H1 (cell line): ENCODE results near the gene SNRNP40. TPM values are rescaled to one million over a fixed set of nuclear protein-coding genes. Genes with fewer than 3 reads are reported as not detected.

Experiments
- CTCF ChIA-PET: fragments of 300-600 bp; sonication (Branson Sonifier 250); formaldehyde crosslinking; loops from one replicate; lab custom pipeline; 2021; ENCODE audit not compliant: partially characterized antibody; lab: Charles Lee
- POLR2A ChIA-PET: fragments of 300-600 bp; sonication (Branson Sonifier 250); formaldehyde crosslinking; loops from one replicate; lab custom pipeline; 2021; ENCODE audit warnings: inconsistent platforms; ENCODE audit not compliant: partially characterized antibody; lab: Charles Lee
- DNase-seq, 2 experiments: peaks; one replicate each; pipeline versions ENCODE4 v3.0.0 to v3.0.0-alpha.2; 2010 to 2022; ENCODE audit warnings: low spot score in 2 of 2, low read depth in 1 of 2, mixed read lengths in 1 of 2
- FAIRE-seq: peaks from 2 replicates; lab custom pipeline; 2011; peaks lifted over from hg19 to GRCh38; lab: Jason Lieb, UNC
- H2AFZ ChIP-seq: 2 replicates; pipeline ENCODE4 v1.8.1; 2012; ENCODE audit warnings: low read length, inconsistent platforms
- H2AK5ac ChIP-seq: 2 replicates; pipeline ENCODE4 v1.6.1; 2013; ENCODE audit warnings: low read depth, low read length
- H2BK120ac ChIP-seq: replicated peaks from 2 replicates; pipeline ENCODE3; 2013; ENCODE audit warnings: low read depth, low read length, inconsistent platforms
- H2BK12ac ChIP-seq: 2 replicates; pipeline ENCODE4 v1.6.1; 2013; ENCODE audit warnings: low read depth, low read length
- H2BK15ac ChIP-seq: 2 replicates; pipeline ENCODE4 v1.6.1; 2013; ENCODE audit warnings: low read length
- H2BK20ac ChIP-seq: 2 replicates; pipeline ENCODE4 v1.6.1; 2013; ENCODE audit warnings: low read length
- H2BK5ac ChIP-seq: 2 replicates; pipeline ENCODE4 v1.6.1; 2013; ENCODE audit warnings: low read depth, low read length
- H3K14ac ChIP-seq: 2 replicates; pipeline ENCODE4 v1.6.1; 2013; ENCODE audit warnings: inconsistent platforms; ENCODE audit not compliant: insufficient read length
- H3K18ac ChIP-seq: 2 replicates; pipeline ENCODE4 v1.6.1; 2013; ENCODE audit warnings: low read length; ENCODE audit errors: extremely low read depth
- H3K23ac ChIP-seq: 2 replicates; pipeline ENCODE4 v1.6.1; 2013; ENCODE audit warnings: inconsistent platforms; ENCODE audit not compliant: insufficient read length
- H3K23me2 ChIP-seq: 2 replicates; pipeline ENCODE4 v1.6.1; 2013; ENCODE audit warnings: low read depth, low read length
- H3K27ac ChIP-seq: 2 replicates; pipeline ENCODE4 v1.6.1; 2011; ENCODE audit warnings: low read depth, low read length, inconsistent platforms
- H3K27me3 ChIP-seq, 4 experiments: replicated peaks in 1 of 4; 1 replicate in 1 of 4; 2 replicates in 3 of 4; pipeline versions ENCODE4 v1.6.1 to v1.8.1; 2011 to 2013; ENCODE audit warnings: low read length in 3 of 4, mild to moderate bottlenecking in 3 of 4, inconsistent platforms in 2 of 4, mixed read lengths in 2 of 4, moderate library complexity in 1 of 4; ENCODE audit not compliant: control insufficient read depth in 3 of 4, insufficient read depth in 3 of 4; ENCODE audit errors: extremely low read depth in 1 of 4
- H3K36me3 ChIP-seq, 4 experiments: 2 replicates each; pipeline versions ENCODE4 v1.6.1 to v1.8.1; 2011 to 2013; ENCODE audit warnings: mild to moderate bottlenecking in 4 of 4, low read length in 3 of 4, moderate library complexity in 2 of 4, control low read depth in 1 of 4, inconsistent platforms in 1 of 4; ENCODE audit not compliant: insufficient read depth in 4 of 4, control insufficient read depth in 2 of 4
- H3K4ac ChIP-seq: replicated peaks from 2 replicates; pipeline ENCODE3; 2013; ENCODE audit warnings: low read length, low read depth, mixed read lengths, inconsistent platforms; ENCODE audit not compliant: insufficient read length
- H3K4me1 ChIP-seq, 4 experiments: replicated peaks in 1 of 4; 1 replicate in 1 of 4; 2 replicates in 3 of 4; pipeline versions ENCODE4 v1.6.1 to v1.8.1; 2011 to 2013; ENCODE audit warnings: low read length in 3 of 4, inconsistent platforms in 2 of 4, mixed read lengths in 1 of 4; ENCODE audit not compliant: insufficient read depth in 4 of 4, control insufficient read depth in 3 of 4
- H3K4me2 ChIP-seq, 2 experiments: 2 replicates each; pipeline versions ENCODE4 v1.6.1 to v1.8.1; 2011 to 2013; ENCODE audit warnings: low read depth in 2 of 2, low read length in 2 of 2, control low read depth in 1 of 2, inconsistent platforms in 1 of 2, mild to moderate bottlenecking in 1 of 2; ENCODE audit not compliant: insufficient read depth in 1 of 2
- H3K4me3 ChIP-seq, 4 experiments: fragments of 200-600, 300-600 bp in 1 of 4; sonication (generic), shearing (Covaris generic), sonication (Bioruptor Twin) in 1 of 4; 2 replicates each; pipeline versions ENCODE4 v1.5.1 to v1.8.1; 2011 to 2016; ENCODE audit warnings: low read length in 4 of 4, low read depth in 3 of 4, control low read depth in 2 of 4, inconsistent platforms in 2 of 4, mild to moderate bottlenecking in 2 of 4, mixed read lengths in 1 of 4, moderate library complexity in 1 of 4; ENCODE audit not compliant: insufficient read depth in 2 of 4; ENCODE audit errors: extremely low read depth in 1 of 4
- H3K56ac ChIP-seq: replicated peaks from 2 replicates; pipeline ENCODE3; 2013; ENCODE audit warnings: low read depth, mild to moderate bottlenecking, mixed read lengths, low read length, inconsistent platforms; ENCODE audit not compliant: insufficient read length
- H3K79me1 ChIP-seq: 2 replicates; pipeline ENCODE4 v1.6.1; 2013; ENCODE audit warnings: low read depth, low read length, control low read depth
- H3K79me2 ChIP-seq, 2 experiments: 2 replicates each; pipeline versions ENCODE4 v1.6.1 to v1.8.1; 2012 to 2013; ENCODE audit warnings: low read length in 2 of 2, mild to moderate bottlenecking in 2 of 2, inconsistent platforms in 1 of 2; ENCODE audit not compliant: insufficient read depth in 2 of 2, control insufficient read depth in 1 of 2
- H3K9ac ChIP-seq, 4 experiments: replicated peaks in 1 of 4; 1 replicate in 1 of 4; 2 replicates in 3 of 4; pipeline versions ENCODE4 v1.6.1 to v1.8.1; 2011 to 2013; ENCODE audit warnings: low read depth in 3 of 4, low read length in 3 of 4, control low read depth in 2 of 4, mild to moderate bottlenecking in 2 of 4, moderate library complexity in 2 of 4, inconsistent platforms in 1 of 4; ENCODE audit errors: extremely low read depth in 1 of 4
- H3K9me3 ChIP-seq, 2 experiments: 2 replicates each; pipeline versions ENCODE4 v1.6.1 to v1.8.1; 2012 to 2013; ENCODE audit warnings: mild to moderate bottlenecking in 2 of 2, moderate library complexity in 2 of 2, control low read depth in 1 of 2, inconsistent platforms in 1 of 2, low read depth in 1 of 2, low read length in 1 of 2, mixed read lengths in 1 of 2; ENCODE audit not compliant: insufficient read depth in 2 of 2
- H4K20me1 ChIP-seq, 2 experiments: replicated peaks in 1 of 2; 2 replicates each; pipeline versions ENCODE3 to v1.8.1; 2011 to 2013; ENCODE audit warnings: inconsistent platforms in 2 of 2, low read length in 2 of 2, mild to moderate bottlenecking in 1 of 2; ENCODE audit not compliant: insufficient read depth in 2 of 2, control insufficient read depth in 1 of 2
- H4K5ac ChIP-seq: 2 replicates; pipeline ENCODE4 v1.6.1; 2013; ENCODE audit warnings: low read length, low read depth, mixed read lengths, inconsistent platforms; ENCODE audit not compliant: insufficient read length
- H4K8ac ChIP-seq: 2 replicates; pipeline ENCODE4 v1.8.0; 2013; ENCODE audit warnings: mild to moderate bottlenecking, moderate library complexity, low read length, inconsistent platforms; ENCODE audit not compliant: insufficient read depth; ENCODE audit errors: extremely low read depth
- H4K91ac ChIP-seq: replicated peaks from 2 replicates; pipeline ENCODE3; 2013; ENCODE audit warnings: low read length, mixed read lengths, inconsistent platforms; ENCODE audit not compliant: insufficient read length
- CHD2 ChIP-seq: IDR thresholded peaks from 2 replicates; pipeline ENCODE4 v1.6.1; 2012; ENCODE audit warnings: low read length, improper control_type of control experiment
- NANOG ChIP-seq: IDR thresholded peaks from 2 replicates; pipeline ENCODE4 v1.6.1; 2011; ENCODE audit warnings: low read length, low read depth, mild to moderate bottlenecking, inconsistent platforms; ENCODE audit not compliant: insufficient read depth, poor library complexity, severe bottlenecking
- POLR2AphosphoS5 ChIP-seq: IDR thresholded peaks from 2 replicates; pipeline ENCODE4 v1.6.1; 2011; ENCODE audit warnings: low read depth, low read length
- SIRT6 ChIP-seq: IDR thresholded peaks from one replicate; pipeline ENCODE4 v1.7.1; 2012; ENCODE audit warnings: low read length, inconsistent platforms
- WGBS, 2 experiments: shearing (Covaris generic) in 1 of 2; methylation state at CpG; one replicate each; pipeline versions ENCODE4 v1.1.6 to v1.1.7; 2013 to 2015; ENCODE audit warnings: low lambda C conversion rate in 2 of 2, mixed read lengths in 2 of 2, inconsistent platforms in 1 of 2, low coverage in 1 of 2, missing lambda C conversion rate in 1 of 2; ENCODE audit not compliant: insufficient replicate concordance in 2 of 2, insufficient coverage in 1 of 2, insufficient read length in 1 of 2; ENCODE audit errors: extremely low coverage in 1 of 2, missing lambda C conversion rate in 1 of 2; 5-methylcytosine and 5-hydroxymethylcytosine counted together
- polyA plus RNA-seq, 7 experiments: library from polyadenylated mRNA; depleted of rRNA in 3 of 7; stranded (reverse) in 5 of 7; unstranded in 2 of 7; fragments of >200 nt in 5 of 7; fragments of 200-250 nt in 2 of 7; gene quantifications; 1 replicate in 5 of 7; 2 replicates in 1 of 7; 4 replicates in 1 of 7; pipeline versions ENCODE4 v1.2.1 to v1.2.3, GENCODE V29; 2011 to 2013; ENCODE audit warnings: missing spikeins in 2 of 7, mixed read lengths in 2 of 7
- total RNA-seq: library from RNA; stranded (reverse); fragmentation: NEBNext Ultra II Directional; extraction: Animal tissue kit (Norgen Biotek cat#: 25700); gene quantifications from 2 replicates; pipeline ENCODE4 v1.2.1, GENCODE V29; 2021
- TF ChIP-seq, protein P1 (sequence below): IDR thresholded peaks from 2 replicates; pipeline ENCODE4 v1.6.1; 2011; ENCODE audit warnings: low read length, improper control_type of control experiment

SNRNP40 gene
- total and polyA plus RNA-seq, 2 of the 8 experiments (the other 6 are each of a cell fraction or from before 2014, with no cell fraction given): 97.4 to 113 TPM

DNA sequence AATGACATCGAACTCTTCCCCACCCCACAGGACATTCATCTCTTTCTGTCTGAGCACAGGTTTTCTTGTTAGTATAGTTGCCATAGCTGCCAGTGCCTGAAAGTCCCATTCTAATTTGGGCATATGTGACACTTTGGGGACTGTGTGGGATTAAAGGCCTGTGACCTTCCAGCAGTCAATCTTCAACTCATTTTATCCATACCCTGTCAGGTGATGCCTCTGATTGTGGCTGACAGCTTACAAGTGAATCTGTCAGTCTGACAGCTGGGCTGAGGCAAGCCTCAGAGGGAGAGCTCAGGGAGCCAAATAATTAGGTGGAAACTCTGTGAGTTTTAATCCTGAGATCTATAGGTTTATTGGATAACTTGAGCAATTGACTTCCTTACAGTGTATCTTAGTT, 29.9 kb upstream of the SNRNP40 start:
- no peak overlapping the region for H2AFZ ChIP-seq
- POLR2A ChIA-PET: interaction anchor here (1.0 kb wide), 1 partner anchor 30 kb away, joined by 4 read pairs; the partner anchor contains the start of genes SNRNP40 and ZCCHC17
- no peak overlapping the region for H2BK20ac ChIP-seq
- no peak overlapping the region for H3K4ac ChIP-seq
- H3K79me2 ChIP-seq: no peaks in the 10 kb centered on the region
- H2BK120ac ChIP-seq: no peak overlapping the region
- no peak overlapping the region for H3K27ac ChIP-seq
- H3K4me3 ChIP-seq: no peak overlapping the region
- no peak overlapping the region for H4K5ac ChIP-seq
- WGBS, 2 experiments: 100% methylated on average over 1 of the region's 1 CpG; no CpG with 5 or more reads in 1 of the 2 experiments
- peaks cover 0 to 1% of the 10 kb centered on the region in 2 experiments for H4K20me1 ChIP-seq
- no peak overlapping the region for H2BK12ac ChIP-seq
- no peaks in the 10 kb centered on the region for H3K23me2 ChIP-seq
- H4K91ac ChIP-seq: no peak overlapping the region
- no peak overlapping the region for H2BK5ac ChIP-seq
- no peak overlapping the region for H3K9ac ChIP-seq
- H2AK5ac ChIP-seq: no peak overlapping the region
- H3K23ac ChIP-seq: no peak overlapping the region
- H3K14ac ChIP-seq: no peak overlapping the region
- H3K4me1 ChIP-seq: no peaks in the 10 kb centered on the region; a peak in 1 of 7 replicates
- H3K18ac ChIP-seq: no peak overlapping the region
- H3K4me2 ChIP-seq: no peak overlapping the region
- H3K79me1 ChIP-seq: no peaks in the 10 kb centered on the region
- DNase-seq (no peak), FAIRE-seq (no peak)
- CTCF ChIA-PET: interaction anchor here (0.6 to 3.0 kb wide), 13 partner anchors 8 to 180 kb away, joined by 3 to 9 read pairs (median 5); no protein-coding TSS in a partner anchor
- no peaks in the 10 kb centered on the region for H3K27me3 ChIP-seq
- H2BK15ac ChIP-seq: no peak overlapping the region
- H3K36me3 ChIP-seq: peaks cover 0 to 10% (median under 1%) of the 10 kb centered on the region in 4 experiments; a peak in 3 of 8 replicates
- H3K9me3 ChIP-seq: no peaks in the 10 kb centered on the region
- no peak overlapping the region for H3K56ac ChIP-seq
- no peak overlapping the region for H4K8ac ChIP-seq
- TF ChIP-seq, protein P1, sequence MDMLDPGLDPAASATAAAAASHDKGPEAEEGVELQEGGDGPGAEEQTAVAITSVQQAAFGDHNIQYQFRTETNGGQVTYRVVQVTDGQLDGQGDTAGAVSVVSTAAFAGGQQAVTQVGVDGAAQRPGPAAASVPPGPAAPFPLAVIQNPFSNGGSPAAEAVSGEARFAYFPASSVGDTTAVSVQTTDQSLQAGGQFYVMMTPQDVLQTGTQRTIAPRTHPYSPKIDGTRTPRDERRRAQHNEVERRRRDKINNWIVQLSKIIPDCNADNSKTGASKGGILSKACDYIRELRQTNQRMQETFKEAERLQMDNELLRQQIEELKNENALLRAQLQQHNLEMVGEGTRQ: no peak
- TF ChIP-seq NANOG: no peak
- no peak for TF ChIP-seq SIRT6
- TF ChIP-seq POLR2AphosphoS5: no peak
- TF ChIP-seq CHD2: no peak
